ENCODE results near the gene CERKL. TPM values are rescaled to one million over a fixed set of nuclear protein-coding genes. Genes with fewer than 3 reads are reported as not detected.

The CERKL gene
- polyA plus RNA-seq, 4 donors = 14.3 to 19.4 (median 16.4) TPM

GRCh38 chr2:181581534-181581933, 75.4 kb downstream of the CERKL start:
- DNase-seq (ENCODE audit: low read depth in 4 of 4, low spot score in 3 of 4) = no peak

GRCh38 chr2:181578829-181579228, 78.1 kb downstream of the CERKL start:
- DNase-seq (ENCODE audit: low read depth in 4 of 4, low spot score in 3 of 4) = no peak

DNA sequence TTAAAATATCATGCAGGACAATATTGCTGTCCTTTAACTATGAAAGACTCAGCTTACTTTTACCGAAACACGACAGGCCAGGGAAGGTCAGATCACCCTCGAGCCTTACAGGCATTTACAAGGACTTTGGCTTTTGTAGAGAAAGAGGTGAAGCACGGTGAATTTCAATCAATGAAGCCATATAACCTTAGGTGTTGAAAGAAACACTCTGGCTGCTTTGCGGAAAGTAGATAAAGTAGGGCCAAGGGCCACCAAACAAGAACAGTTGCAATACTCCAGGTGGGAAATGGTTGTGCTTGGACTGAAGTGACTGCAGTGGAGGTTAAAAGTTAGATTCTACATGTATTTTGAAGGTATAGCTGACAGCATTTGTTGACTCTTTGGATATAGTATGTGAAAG, 80.5 kb downstream of the CERKL start:
- no peak for DNase-seq (ENCODE audit: low read depth in 4 of 4, low spot score in 3 of 4)

- no peak for DNase-seq (ENCODE audit: low read depth in 4 of 4, low spot score in 3 of 4)
Observed at GRCh38 chr2:181575650-181576025, 81.3 kb downstream of the CERKL start.

DNA sequence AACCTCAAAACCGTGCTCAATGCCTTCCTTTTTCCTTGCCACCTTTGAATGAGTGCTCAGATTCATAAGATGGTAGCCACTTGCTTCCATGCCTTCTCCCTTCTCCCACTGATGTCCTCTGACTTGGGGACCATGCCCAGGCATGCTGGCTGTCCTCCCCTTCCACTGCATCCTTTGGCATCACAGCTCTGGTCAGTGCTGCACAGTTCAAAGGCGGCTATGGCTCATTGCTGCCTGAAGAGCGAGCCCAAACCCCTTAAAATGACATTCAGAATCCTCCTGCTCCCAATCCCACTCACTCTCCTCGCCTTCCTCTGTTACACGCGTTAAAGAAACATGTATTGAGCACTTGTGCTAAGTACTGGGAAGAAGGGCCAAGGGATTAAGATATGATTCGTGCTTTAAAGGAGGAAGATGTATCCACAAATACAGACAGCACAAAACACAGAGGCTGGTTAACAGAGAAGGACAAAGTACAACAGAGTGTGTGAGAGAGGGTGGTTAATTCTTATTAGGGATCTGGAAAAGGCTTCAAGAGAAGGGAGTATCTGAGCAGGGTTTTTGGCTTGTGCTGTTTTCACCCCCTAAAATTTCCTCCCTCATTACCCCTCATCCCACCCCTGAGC, 81.8 kb downstream of the CERKL start:
- DNase-seq (ENCODE audit: low read depth in 4 of 4, low spot score in 3 of 4) = no peak

DNA sequence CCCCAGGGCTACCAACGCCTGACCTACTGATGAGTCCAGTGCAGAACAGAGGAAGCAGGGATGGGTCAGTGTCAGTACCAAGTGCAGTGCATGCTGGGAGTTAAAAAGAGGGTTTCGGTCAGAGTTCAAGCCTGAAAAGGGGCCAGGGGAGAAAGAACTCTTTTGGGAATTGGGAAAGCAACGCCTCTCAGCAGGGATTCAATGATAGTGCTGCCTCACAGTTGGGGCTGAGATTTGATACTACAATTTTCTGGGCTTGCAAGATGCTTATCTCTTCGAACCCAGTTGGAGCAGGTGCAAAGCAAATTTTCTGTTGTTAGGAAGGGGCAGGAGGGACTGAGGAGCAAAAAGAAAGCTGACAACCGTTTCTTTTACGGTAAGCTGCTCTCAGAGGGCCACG, 82.6 kb downstream of the CERKL start:
- DNase-seq (ENCODE audit: low read depth in 4 of 4, low spot score in 3 of 4) = no peak

- DNase-seq (ENCODE audit: low read depth in 4 of 4, low spot score in 3 of 4) = no peak
Observed at GRCh38 chr2:181573140-181573736, 83.7 kb downstream of the CERKL start.

GRCh38 chr2:181570833-181571661, 85.9 kb downstream of the CERKL start:
- no peak for DNase-seq (ENCODE audit: low read depth in 4 of 4, low spot score in 3 of 4)

GRCh38 chr2:181570059-181570458, 86.8 kb downstream of the CERKL start:
- no peak for DNase-seq (ENCODE audit: low read depth in 4 of 4, low spot score in 3 of 4)

- DNase-seq (ENCODE audit: low read depth in 4 of 4, low spot score in 3 of 4) = no peak
Observed at GRCh38 chr2:181566334-181567032, 90.4 kb downstream of the CERKL start.

- no peak for DNase-seq (ENCODE audit: low read depth in 4 of 4, low spot score in 3 of 4)
Observed at GRCh38 chr2:181563101-181563692, 93.7 kb downstream of the CERKL start.

GRCh38 chr2:181558371-181558770, 98.5 kb downstream of the CERKL start:
- DNase-seq (ENCODE audit: low read depth in 4 of 4, low spot score in 3 of 4) = no peak

DNA sequence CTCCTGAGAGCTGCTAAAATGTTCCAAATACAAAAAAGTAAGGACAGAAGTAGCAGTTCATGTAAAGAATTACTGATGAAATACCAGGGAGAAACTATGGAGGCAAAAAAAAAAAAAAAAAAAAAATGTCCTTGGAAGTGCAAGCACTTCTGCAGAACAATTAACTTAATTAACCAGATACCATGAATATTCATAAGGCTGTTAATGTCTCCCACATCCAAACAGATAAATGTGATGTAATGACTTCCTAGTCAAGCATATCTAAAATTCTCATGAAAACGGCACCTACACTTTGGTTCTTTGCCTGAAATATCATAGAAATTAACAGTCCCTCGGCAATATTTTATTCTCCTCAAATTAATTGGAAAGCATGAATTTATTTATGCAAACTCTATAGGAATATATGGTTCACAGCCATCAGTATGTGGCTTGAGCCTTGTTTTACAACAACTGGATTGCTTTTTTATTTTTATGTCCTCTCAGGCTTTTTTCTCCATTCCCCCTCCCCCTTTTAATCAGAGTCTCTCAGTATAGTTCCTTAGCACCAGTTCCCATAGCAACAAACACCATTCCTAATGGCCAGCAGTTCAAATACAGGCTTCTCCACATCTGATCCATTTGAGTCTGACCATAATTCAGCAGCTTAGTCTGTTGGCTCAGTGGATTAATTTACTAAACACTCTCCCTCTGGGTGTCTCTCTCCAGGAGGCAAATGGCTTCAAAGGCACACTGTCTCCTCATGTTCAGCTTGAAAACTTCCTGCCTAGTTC, 102.7 kb downstream of the CERKL start:
- DNase-seq (ENCODE audit: low read depth in 4 of 4, low spot score in 3 of 4) = no peak

DNA sequence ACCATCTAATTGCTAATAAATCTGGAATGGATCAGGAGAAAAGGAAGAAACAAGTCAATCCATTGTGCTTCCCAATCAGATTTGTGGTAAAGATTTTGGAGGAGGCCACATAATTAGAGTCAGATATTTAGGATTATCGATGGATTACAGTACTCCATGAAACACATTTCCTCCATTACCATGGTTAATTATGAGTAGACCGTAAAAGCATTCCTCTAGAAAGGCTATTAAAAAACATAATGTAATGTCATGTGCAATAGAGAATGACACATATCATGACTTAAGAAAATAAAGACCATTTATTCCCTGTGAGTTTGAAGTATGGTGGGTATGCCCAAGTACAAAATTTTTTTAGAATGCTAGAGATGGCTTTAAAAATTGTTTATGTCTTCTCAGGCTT, 103.7 kb downstream of the CERKL start:
- DNase-seq (ENCODE audit: low read depth in 4 of 4, low spot score in 3 of 4) = no peak

DNA sequence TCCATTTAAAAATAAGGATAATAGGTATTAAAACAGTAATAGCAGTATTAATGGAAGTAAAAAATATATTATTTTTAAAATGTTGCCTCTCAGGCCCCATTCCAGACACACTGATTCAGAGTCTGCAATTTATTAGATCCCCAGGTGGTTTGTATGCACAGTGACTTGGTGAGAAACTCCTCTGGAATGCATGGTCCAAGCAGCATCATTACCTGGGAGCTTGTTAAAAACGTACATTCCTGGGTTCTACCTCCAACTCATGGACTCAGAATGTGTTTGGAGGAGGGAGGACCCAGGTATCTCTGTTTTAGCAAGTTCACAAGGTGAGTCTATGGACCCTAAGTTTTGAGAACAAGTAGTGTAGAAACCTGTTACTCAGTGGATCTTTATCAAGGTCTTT, 104.1 kb downstream of the CERKL start:
- DNase-seq (ENCODE audit: low read depth in 4 of 4, low spot score in 3 of 4) = no peak

DNA sequence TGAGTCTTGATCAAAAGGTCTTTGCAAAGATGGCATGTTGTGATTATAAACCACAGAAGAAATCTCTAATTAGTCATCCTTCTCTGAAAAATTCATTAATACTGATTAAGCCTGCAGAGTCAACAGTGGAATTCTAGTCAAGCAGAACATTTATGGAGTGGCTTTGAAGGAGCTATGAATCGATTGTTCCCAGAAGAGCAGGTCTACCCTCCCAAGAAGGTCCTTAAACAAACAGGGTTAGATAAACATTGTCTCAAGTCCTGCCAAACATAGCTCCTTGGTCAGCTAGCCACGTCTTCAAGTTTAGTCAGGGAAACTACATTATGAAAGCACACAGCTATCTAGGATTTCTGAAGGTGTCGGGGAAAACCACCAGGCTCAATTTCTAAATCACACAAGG, 110.8 kb downstream of the CERKL start:
- DNase-seq (ENCODE audit: low read depth in 4 of 4, low spot score in 3 of 4) = no peak

GRCh38 chr2:181542170-181542569, 114.7 kb downstream of the CERKL start:
- no peak for DNase-seq (ENCODE audit: low read depth in 4 of 4, low spot score in 3 of 4)

DNA sequence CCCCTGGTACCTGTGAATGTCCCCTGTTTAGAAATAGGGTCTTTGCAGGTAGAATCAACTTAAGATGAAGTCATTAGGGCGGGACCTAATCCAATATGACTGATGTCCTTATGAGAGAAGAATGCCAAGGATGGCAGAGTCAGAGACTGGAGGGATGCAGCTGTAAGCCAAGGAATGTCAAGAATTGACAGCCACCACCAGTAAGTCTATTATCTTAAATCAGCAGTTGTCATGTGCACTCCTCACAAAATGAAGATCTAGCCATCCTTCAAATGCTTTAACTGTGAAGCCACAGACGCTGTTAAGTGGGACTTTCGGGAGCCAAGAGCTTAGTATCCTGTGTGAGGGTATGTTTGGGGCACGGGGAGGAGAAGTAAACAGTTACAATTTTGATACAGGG, 116.5 kb downstream of the CERKL start:
- DNase-seq (ENCODE audit: low read depth in 4 of 4, low spot score in 3 of 4) = no peak

DNA sequence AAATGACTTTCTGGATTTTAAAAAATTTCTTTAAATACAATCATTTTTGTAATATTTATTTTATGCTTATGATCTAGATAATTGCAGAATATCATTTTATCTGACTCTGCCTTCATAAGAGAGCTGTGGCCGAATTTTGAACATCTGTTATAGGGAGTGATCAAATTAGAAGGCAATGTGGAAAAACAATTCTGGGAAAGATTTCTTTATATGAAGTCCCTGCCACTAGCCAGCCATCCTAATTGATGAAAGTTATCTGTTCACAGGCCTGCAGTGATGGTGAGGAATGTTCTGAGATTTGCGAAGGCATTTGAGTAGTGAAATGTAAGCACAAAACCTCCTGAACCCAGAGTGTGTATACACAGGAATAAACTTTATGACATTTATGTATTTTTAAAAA, 120.2 kb downstream of the CERKL start:
- DNase-seq (ENCODE audit: low read depth in 4 of 4, low spot score in 3 of 4) = no peak

- DNase-seq (ENCODE audit: low read depth in 4 of 4, low spot score in 3 of 4) = no peak
Observed at GRCh38 chr2:181528441-181528840, 128.5 kb downstream of the CERKL start.

Measured in right renal pelvis (tissue), 4 donors.